ENCODE measurements around the gene GRK5.
"Not testable (repeated sequence)": the region's sequence is repeated elsewhere in the genome, so short reads cannot be mapped to it uniquely, and the experiment has no call there.

GRCh38 chr10:119232439-119232838 lies 25.1 kb downstream of the GRK5 start:
- not testable (repeated sequence) for TF ChIP-seq CTCF, EP300, POLR2A (IDR thresholded peaks at IDR 0.05)

All from tibial nerve (tissue), 4 donors.